GM19025 (cell line): ENCODE measurements around the gene NUBPL.
"Not testable (repeated sequence)": the region's sequence is repeated elsewhere in the genome, so short reads cannot be mapped to it uniquely, and the experiment has no call there.

Source experiments
- ATAC-seq: cut with Tn5 transposase; IDR thresholded peaks from one replicate; pipeline ENCODE4 v1.9.1; 2021; ENCODE audit warnings: mild to moderate bottlenecking, low read depth, moderate library complexity; ENCODE audit not compliant: unreplicated experiment

NUBPL gene

GRCh38 chr14:31718585-31718984 is 157.4 kb downstream of the NUBPL start:
- ATAC-seq = no peak

- ATAC-seq = no peak
Measured at GRCh38 chr14:31718985-31719384, 157.8 kb downstream of the NUBPL start.

- no peak for ATAC-seq
Measured at GRCh38 chr14:31726337-31726736, 165.1 kb downstream of the NUBPL start.

- no peak for ATAC-seq
Measured at GRCh38 chr14:31727797-31728196, 166.6 kb downstream of the NUBPL start.

GRCh38 chr14:31740688-31741087 is 179.5 kb downstream of the NUBPL start:
- no peak for ATAC-seq

- ATAC-seq = no peak
Measured at GRCh38 chr14:31745741-31746140, 184.5 kb downstream of the NUBPL start.

- ATAC-seq = no peak
Measured at GRCh38 chr14:31746326-31746725, 185.1 kb downstream of the NUBPL start.

- no peak for ATAC-seq
Measured at GRCh38 chr14:31749275-31749674, 188.1 kb downstream of the NUBPL start.

- ATAC-seq = not testable (repeated sequence)
Measured at GRCh38 chr14:31751047-31751446, 189.8 kb downstream of the NUBPL start.

GRCh38 chr14:31752867-31753661 is 191.9 kb downstream of the NUBPL start:
- ATAC-seq = no peak

- ATAC-seq = no peak
Measured at GRCh38 chr14:31758941-31759340, 197.7 kb downstream of the NUBPL start.

GRCh38 chr14:31760277-31760676 is 199.1 kb downstream of the NUBPL start:
- no peak for ATAC-seq

GRCh38 chr14:31761325-31761724 is 200.1 kb downstream of the NUBPL start:
- ATAC-seq = no peak

GRCh38 chr14:31763041-31763440 is 201.8 kb downstream of the NUBPL start:
- ATAC-seq = no peak

- ATAC-seq = no peak
Measured at GRCh38 chr14:31766315-31766892, 205.2 kb downstream of the NUBPL start.

GRCh38 chr14:31768355-31768754 is 207.2 kb downstream of the NUBPL start:
- no peak for ATAC-seq

GRCh38 chr14:31770271-31770670 is 209.1 kb downstream of the NUBPL start:
- ATAC-seq = no peak

- ATAC-seq = no peak
Measured at GRCh38 chr14:31774567-31774966, 213.4 kb downstream of the NUBPL start.

GRCh38 chr14:31777312-31777711 is 216.1 kb downstream of the NUBPL start:
- ATAC-seq = no peak

- ATAC-seq = no peak
Measured at GRCh38 chr14:31781578-31781977, 220.4 kb downstream of the NUBPL start.

- no peak for ATAC-seq
Measured at GRCh38 chr14:31785574-31785973, 224.4 kb downstream of the NUBPL start.

GRCh38 chr14:31787377-31787776 is 226.2 kb downstream of the NUBPL start:
- ATAC-seq = no peak
